ENCODE measurements around the gene PTGFRN.

PTGFRN gene

DNA sequence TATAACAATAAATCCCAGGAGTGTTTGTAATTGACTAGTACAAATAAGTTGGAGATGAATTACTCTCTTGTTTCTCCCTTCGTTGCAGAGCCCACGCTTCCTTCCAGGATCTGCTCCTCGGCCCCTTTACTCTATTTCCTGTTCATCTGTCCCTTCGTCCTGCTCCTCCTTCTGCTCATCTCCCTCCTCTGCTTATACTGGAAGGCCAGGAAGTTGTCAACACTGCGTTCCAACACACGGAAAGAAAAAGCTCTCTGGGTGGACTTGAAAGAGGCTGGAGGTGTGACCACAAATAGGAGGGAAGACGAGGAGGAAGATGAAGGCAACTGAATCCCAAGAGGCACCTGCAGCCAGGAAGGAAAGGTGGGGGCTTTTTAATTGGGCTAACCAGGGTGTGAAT, 124.1 kb downstream of the PTGFRN start:
- DNase-seq (ENCODE audit: low read depth) = no peak

DNA sequence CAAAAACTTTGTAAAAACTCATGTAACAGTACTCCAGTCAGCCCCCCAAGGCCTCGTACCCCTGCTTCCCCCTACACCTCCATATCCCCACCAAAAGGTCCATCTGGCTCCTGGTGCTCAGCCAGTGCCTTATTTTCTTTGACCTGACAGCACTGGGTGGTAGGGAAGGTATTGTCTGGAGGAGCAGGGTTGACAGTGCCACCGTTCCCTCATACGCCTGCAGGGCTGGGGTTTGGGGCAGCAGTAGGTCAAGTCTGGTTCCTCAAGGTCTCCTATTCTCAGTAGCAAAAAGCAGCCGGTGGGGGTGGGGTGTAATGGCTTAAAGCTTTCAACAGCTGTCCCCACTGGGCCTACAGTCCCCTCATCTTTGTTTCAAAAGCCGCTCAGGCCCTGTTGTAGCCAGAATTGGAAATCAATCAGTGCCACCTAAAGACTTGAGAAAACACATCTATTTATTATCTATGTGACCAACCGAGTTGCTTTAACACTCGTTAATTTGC, 125.1 kb downstream of the PTGFRN start:
- no peak for DNase-seq (ENCODE audit: low read depth)

DNA sequence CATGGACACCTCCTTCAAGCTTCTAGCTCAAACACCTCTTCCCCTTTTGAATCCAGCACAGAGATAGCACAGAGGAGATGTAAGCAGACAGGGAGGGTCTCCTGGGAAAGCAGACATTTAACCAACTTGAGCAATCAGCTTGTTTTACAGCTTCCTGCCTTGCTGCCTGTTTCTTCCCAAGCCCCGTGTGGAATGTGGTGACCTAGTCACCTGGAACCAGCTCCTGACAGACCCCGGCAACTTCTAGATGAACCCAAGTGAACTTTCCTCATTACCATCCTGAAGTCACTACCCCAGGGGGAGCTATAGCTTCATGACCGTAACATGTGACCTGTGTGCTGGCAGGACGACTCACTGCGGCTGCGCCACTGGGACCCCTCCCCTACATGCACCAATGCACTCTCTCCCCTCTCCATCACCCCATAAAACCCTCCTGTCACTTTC, 126.3 kb downstream of the PTGFRN start:
- DNase-seq (ENCODE audit: low read depth) = no peak

DNA sequence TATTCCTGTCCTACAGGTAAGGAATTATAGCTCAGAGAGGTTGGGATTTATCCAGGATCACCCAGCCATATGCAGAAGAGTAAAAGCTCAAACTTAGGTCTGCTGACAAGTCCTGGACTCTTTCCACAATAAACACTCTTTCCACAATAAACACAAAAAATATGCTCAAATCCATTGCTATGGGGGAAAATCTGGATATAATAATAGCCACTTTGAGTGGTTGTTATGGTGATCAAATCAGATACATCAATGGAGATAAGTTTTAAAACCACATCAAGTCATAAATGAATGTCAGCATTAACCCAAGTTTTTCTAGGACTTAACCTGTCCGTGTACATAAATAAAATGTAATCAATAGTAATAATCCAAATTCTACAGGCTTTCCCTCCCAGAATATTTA, 128.1 kb downstream of the PTGFRN start:
- DNase-seq (ENCODE audit: low read depth) = no peak

DNA sequence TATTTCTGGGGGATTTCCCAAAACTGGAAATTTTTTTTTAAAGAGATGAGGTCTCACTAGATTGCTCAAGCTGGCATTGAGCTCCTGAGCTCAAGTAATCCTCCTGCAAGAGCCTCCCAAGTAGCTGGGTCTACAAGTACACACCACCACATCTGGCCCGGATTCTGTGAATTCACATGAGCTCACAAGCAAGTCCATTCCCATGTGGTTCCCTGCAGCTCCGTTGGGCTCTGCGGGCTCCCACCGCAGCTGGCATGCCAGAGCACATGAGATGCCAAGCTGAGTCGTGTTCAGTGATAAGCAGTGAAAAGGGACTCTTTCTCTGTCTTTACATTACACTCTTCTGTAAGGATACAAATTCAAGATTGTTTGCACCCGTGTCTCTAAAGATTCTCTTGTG, 128.5 kb downstream of the PTGFRN start:
- DNase-seq (ENCODE audit: low read depth) = no peak

Measured in activated T-helper 1 cell treated with Interleukin-2 at 50 U/mL for 16 hours (primary cell).